NT2/D1 (cell line): Measurements from ENCODE around the gene TSHZ1.

Experiments
- SUZ12 ChIP-seq: IDR thresholded peaks from 2 replicates; pipeline ENCODE4 v1.6.1; 2011; ENCODE audit not compliant: insufficient read length, insufficient read depth; ENCODE audit errors: extremely low read depth
- YY1 ChIP-seq: IDR thresholded peaks from 2 replicates; pipeline ENCODE4 v1.6.1; 2011; ENCODE audit not compliant: insufficient read length, insufficient read depth
- ZNF274 ChIP-seq: IDR thresholded peaks from 2 replicates; pipeline ENCODE4 v1.6.1; 2011; ENCODE audit warnings: mild to moderate bottlenecking, low read depth, low read length

DNA sequence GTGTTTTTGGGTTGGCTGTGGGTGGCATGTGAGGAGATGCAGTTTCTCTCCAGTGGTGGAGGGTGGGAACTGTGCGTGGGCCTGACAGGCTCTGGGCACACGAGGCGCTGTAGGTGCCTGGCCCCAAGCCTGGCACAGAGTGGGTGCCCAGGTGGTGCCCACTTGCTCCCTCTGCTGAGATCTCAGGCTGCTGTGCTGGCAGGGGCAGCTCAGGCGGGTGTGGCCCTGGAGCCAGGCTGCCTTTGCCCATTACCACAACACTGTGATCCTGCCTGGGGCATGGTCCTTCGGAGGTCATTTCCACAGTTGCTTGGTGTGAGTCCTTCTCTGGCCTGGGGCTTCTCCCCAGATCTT lies 20.4 kb downstream of the TSHZ1 start:
- TF ChIP-seq ZNF274 (no peak), YY1 (no peak), SUZ12 (no peak)
